PFSK-1 (cell line): ENCODE data around the gene TNS3.

Experiments used
- FOXP2 ChIP-seq: optimal IDR thresholded peaks from 2 replicates; pipeline ENCODE3; 2011; ENCODE audit warnings: borderline replicate concordance, control low read depth, inconsistent platforms; ENCODE audit not compliant: insufficient read depth; ENCODE audit errors: extremely low read length, extremely low read depth
- POLR2AphosphoS5 ChIP-seq: IDR thresholded peaks from 2 replicates; pipeline ENCODE4 v1.6.1; 2012; ENCODE audit warnings: low read depth, mild to moderate bottlenecking, control low read depth, low read length, moderate library complexity
- SIN3A ChIP-seq: IDR thresholded peaks from 2 replicates; pipeline ENCODE4 v1.6.1; 2012; ENCODE audit warnings: mild to moderate bottlenecking, low read length, moderate library complexity, borderline replicate concordance; ENCODE audit not compliant: insufficient read depth
- TAF1 ChIP-seq: IDR thresholded peaks from 2 replicates; pipeline ENCODE4 v1.6.1; 2012; ENCODE audit warnings: low read length, control low read depth, borderline replicate concordance; ENCODE audit not compliant: insufficient read depth
- TF ChIP-seq, protein P1 (sequence below), 2 experiments: IDR thresholded peaks; 2 replicates each; pipeline versions ENCODE4 v1.6.1 to v1.8.0; 2011 to 2012; ENCODE audit warnings: low read depth in 2 of 2, low read length in 2 of 2, control low read depth in 1 of 2, inconsistent platforms in 1 of 2, mild to moderate bottlenecking in 1 of 2, moderate library complexity in 1 of 2; ENCODE audit not compliant: insufficient read depth in 1 of 2

Gene TNS3

DNA sequence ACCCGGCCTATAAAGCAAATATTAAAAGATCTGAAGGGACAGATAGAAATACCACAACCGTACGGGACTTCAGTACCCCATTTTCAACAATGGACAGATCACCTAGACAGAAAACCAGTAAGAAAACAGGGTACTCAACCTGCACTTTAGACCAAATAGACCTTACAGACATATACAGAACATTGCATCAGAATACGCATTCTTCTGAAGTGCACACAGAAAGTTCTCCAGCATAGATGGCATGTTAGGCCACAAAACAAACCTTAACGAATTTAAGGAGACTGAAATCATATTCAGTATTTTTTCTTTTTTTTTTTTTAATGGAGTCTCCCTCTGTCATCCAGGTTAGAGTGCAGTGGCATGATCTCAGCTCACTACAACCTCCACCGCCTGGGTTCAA, 151.5 kb downstream of the TNS3 start:
- no peak for TF ChIP-seq TAF1
- TF ChIP-seq, protein P1, sequence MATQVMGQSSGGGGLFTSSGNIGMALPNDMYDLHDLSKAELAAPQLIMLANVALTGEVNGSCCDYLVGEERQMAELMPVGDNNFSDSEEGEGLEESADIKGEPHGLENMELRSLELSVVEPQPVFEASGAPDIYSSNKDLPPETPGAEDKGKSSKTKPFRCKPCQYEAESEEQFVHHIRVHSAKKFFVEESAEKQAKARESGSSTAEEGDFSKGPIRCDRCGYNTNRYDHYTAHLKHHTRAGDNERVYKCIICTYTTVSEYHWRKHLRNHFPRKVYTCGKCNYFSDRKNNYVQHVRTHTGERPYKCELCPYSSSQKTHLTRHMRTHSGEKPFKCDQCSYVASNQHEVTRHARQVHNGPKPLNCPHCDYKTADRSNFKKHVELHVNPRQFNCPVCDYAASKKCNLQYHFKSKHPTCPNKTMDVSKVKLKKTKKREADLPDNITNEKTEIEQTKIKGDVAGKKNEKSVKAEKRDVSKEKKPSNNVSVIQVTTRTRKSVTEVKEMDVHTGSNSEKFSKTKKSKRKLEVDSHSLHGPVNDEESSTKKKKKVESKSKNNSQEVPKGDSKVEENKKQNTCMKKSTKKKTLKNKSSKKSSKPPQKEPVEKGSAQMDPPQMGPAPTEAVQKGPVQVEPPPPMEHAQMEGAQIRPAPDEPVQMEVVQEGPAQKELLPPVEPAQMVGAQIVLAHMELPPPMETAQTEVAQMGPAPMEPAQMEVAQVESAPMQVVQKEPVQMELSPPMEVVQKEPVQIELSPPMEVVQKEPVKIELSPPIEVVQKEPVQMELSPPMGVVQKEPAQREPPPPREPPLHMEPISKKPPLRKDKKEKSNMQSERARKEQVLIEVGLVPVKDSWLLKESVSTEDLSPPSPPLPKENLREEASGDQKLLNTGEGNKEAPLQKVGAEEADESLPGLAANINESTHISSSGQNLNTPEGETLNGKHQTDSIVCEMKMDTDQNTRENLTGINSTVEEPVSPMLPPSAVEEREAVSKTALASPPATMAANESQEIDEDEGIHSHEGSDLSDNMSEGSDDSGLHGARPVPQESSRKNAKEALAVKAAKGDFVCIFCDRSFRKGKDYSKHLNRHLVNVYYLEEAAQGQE (IDR thresholded peaks at IDR 0.05; ENCODE audit: insufficient read depth in 1 of 2, low read depth in 2 of 2, low read length in 2 of 2), result no peak
- no peak for TF ChIP-seq POLR2AphosphoS5
- TF ChIP-seq FOXP2, result no peak
- no peak for TF ChIP-seq SIN3A

DNA sequence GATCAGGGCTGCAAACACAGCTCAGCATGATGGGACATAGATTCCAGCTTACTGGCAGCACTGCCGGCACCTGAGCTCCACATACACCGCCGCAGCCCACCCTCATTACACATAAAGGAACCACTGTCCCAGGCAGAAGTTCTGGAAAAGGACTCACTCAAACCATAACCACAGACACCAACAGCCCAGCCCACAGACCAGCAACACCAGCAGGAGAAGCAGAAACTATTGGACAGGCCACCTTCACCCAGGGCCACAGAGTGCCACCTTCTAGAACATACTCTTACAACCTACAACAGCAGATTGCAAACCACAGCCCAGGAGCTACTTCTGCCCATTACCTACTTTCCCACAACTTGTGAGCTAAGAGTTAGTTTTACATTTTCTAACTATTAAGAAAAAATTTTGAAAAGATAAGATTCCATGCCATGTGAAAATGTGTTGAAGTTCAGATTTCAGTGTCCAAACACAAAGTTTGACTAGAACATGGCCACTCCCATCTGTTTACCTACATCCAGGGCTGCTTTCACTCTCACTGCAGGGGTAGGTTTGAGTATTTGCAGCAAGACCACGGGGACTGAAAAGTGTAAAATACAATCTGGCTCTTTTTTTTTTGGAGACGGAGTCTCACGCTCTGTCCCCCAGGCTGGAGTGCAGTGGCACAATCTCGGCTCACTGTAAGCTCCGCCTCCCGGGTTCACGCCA, 153.0 kb downstream of the TNS3 start:
- TF ChIP-seq, protein P1 (IDR thresholded peaks at IDR 0.05; ENCODE audit: insufficient read depth in 1 of 2, low read depth in 2 of 2, low read length in 2 of 2), result no peak
- TF ChIP-seq FOXP2 (no peak), POLR2AphosphoS5 (no peak), SIN3A (no peak), TAF1 (no peak)

DNA sequence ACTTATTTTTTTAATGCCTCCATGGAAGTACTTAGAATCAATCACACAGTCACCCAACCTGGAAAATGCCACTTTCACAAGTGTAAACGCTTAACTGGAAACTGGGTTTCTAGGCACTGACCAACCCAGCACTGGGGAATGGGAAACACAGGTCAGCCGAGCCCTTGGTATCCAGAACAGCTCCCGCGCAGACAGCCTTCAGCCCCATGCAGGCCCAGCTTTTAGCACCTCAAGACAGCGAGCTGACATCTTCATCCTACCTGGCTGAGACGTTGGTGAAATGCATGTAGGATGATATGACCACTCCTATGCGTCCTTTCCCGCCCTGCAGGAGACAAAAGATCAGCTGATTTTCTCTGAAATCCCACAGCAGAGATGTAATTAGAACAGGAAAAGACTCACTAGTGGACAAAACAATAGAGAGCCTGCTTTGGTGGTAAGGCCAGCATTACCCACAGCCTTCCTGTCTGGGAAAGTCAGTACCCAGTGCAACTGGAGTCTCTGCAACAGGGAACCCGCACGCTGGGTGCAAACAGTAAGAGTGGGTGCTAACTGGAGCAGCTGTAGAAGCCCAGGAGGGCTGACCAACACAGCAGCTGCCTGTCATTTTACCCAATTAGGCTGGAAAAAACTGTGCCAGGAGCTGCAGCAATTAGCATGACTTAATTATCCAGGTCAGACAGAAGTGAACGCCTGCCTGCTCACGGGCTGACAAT, 153.7 kb downstream of the TNS3 start:
- TF ChIP-seq POLR2AphosphoS5 (no peak), TAF1 (no peak), SIN3A (no peak), FOXP2 (no peak)
- TF ChIP-seq, protein P1 (IDR thresholded peaks at IDR 0.05; ENCODE audit: insufficient read depth in 1 of 2, low read depth in 2 of 2, low read length in 2 of 2), result no peak

DNA sequence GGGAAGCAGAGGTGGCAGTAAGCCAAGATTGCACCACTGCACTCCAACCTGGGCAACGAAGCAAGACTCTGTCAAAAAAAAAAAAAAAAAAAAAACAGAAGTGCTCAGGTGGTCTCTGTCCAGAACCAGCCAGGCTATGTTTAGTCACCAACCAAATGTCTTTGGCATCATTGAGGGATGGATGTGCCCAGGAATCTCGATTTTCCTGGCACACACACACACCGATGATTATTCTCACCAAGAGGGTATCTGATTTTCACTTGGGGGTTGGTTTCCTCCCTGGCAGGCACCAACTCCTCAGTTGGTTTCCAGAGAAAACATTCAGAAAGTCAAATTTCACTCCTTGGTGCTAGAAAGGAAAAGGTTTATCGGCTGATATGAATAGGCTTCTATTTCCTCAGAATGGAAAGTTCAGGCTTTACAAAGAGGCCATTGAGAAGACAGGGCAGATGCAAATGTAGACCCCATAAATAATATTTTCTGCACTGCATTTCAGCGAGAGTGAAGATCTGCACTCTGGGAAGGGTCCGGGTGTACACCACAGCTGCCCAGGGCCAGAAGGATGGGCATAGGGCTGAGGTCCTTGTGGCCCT, 154.8 kb downstream of the TNS3 start:
- TF ChIP-seq TAF1 (no peak), FOXP2 (no peak), SIN3A (no peak), POLR2AphosphoS5 (no peak)
- TF ChIP-seq, protein P1 (IDR thresholded peaks at IDR 0.05; ENCODE audit: insufficient read depth in 1 of 2, low read depth in 2 of 2, low read length in 2 of 2), result no peak
